ENCODE results near the gene PLOD2.

PLOD2 gene

GRCh38 chr3:146092230-146092629, 68.8 kb downstream of the PLOD2 start:
- peak; percentile 20 for DNase-seq

- DNase-seq, result no peak
Observed at GRCh38 chr3:146091397-146091796, 69.6 kb downstream of the PLOD2 start.

- no peak for DNase-seq
Observed at GRCh38 chr3:146090521-146090920, 70.5 kb downstream of the PLOD2 start.

- no peak for DNase-seq
Observed at GRCh38 chr3:146088840-146089239, 72.1 kb downstream of the PLOD2 start.

GRCh38 chr3:146087116-146087515, 73.9 kb downstream of the PLOD2 start:
- no peak for DNase-seq

- no peak for DNase-seq
Observed at GRCh38 chr3:146086211-146086610, 74.8 kb downstream of the PLOD2 start.

- no peak for DNase-seq
Observed at GRCh38 chr3:146085678-146086077, 75.3 kb downstream of the PLOD2 start.

GRCh38 chr3:146080578-146080977, 80.4 kb downstream of the PLOD2 start:
- DNase-seq, result no peak

GRCh38 chr3:146078031-146078430, 83.0 kb downstream of the PLOD2 start:
- peak; percentile 28 for DNase-seq

- DNase-seq, result peak; percentile 13
Observed at GRCh38 chr3:146077181-146077580, 83.8 kb downstream of the PLOD2 start.

GRCh38 chr3:146072824-146073223, 88.2 kb downstream of the PLOD2 start:
- peak; percentile 63 for DNase-seq

GRCh38 chr3:146072061-146072460, 88.9 kb downstream of the PLOD2 start:
- DNase-seq, result no peak

GRCh38 chr3:146071632-146072031, 89.4 kb downstream of the PLOD2 start:
- DNase-seq, result no peak

GRCh38 chr3:146067048-146067447, 93.9 kb downstream of the PLOD2 start:
- peak; percentile 85 for DNase-seq

GRCh38 chr3:146065573-146066006, 95.4 kb downstream of the PLOD2 start:
- DNase-seq, result peak; percentile 69

GRCh38 chr3:146058241-146058640, 102.7 kb downstream of the PLOD2 start:
- DNase-seq, result no peak

GRCh38 chr3:146052791-146053310, 108.1 kb downstream of the PLOD2 start:
- no peak for DNase-seq

GRCh38 chr3:146052056-146052790, 108.8 kb downstream of the PLOD2 start:
- no peak for DNase-seq

GRCh38 chr3:146050691-146051090, 110.3 kb downstream of the PLOD2 start:
- DNase-seq, result no peak

GRCh38 chr3:146047485-146047884, 113.5 kb downstream of the PLOD2 start:
- no peak for DNase-seq

GRCh38 chr3:146044046-146044445, 116.9 kb downstream of the PLOD2 start:
- DNase-seq, result no peak

GRCh38 chr3:146040630-146041029, 120.4 kb downstream of the PLOD2 start:
- DNase-seq, result no peak

GRCh38 chr3:146037697-146038096, 123.3 kb downstream of the PLOD2 start:
- peak; percentile 23 for DNase-seq

GRCh38 chr3:146036281-146036680, 124.7 kb downstream of the PLOD2 start:
- DNase-seq, result no peak

GRCh38 chr3:146035366-146035765, 125.6 kb downstream of the PLOD2 start:
- peak; percentile 15 for DNase-seq

All from fibroblast of skin of right biceps (primary cell).